Kidney epithelial cell (primary cell): ENCODE measurements around the gene ADAMTS2. TPM values are rescaled to one million over a fixed set of nuclear protein-coding genes. Genes with fewer than 3 reads are reported as not detected.

ENCODE experiments used
- DNase-seq: peaks from one replicate; pipeline ENCODE4 v3.0.0-alpha.2; 2010; ENCODE audit warnings: low read depth
- H3K27me3 ChIP-seq: 2 replicates; pipeline ENCODE4 v1.6.0; 2011; ENCODE audit warnings: low read length; ENCODE audit not compliant: control insufficient read depth, insufficient read depth
- H3K36me3 ChIP-seq: 2 replicates; pipeline ENCODE4 v1.5.1; 2011; ENCODE audit warnings: low read length; ENCODE audit not compliant: control insufficient read depth, insufficient read depth
- H3K4me3 ChIP-seq: 2 replicates; pipeline ENCODE4 v1.5.1; 2011; ENCODE audit warnings: low read depth, mild to moderate bottlenecking, control low read depth, low read length
- total RNA-seq: library from RNA; depleted of rRNA; stranded (reverse); fragments of >200 nt; gene quantifications from 2 replicates; pipeline ENCODE4 v1.2.3, GENCODE V29; 2015
- TF ChIP-seq, protein P1 (sequence below): IDR thresholded peaks from 2 replicates; pipeline ENCODE4 v1.5.1; 2011; ENCODE audit warnings: mild to moderate bottlenecking, moderate library complexity, low read length, control low read depth, inconsistent platforms; ENCODE audit not compliant: insufficient read depth, poor library complexity, severe bottlenecking

Gene ADAMTS2
- total RNA-seq, 1 donor from 2014 or later = 1.8 TPM

GRCh38 chr5:179262126-179262920 is 82.9 kb downstream of the ADAMTS2 start:
- no peak for DNase-seq
- Histone ChIP-seq H3K4me3 (no peak overlapping the region), H3K36me3 (no peaks in the 10 kb centered on the region), H3K27me3 (no peaks in the 10 kb centered on the region)
- TF ChIP-seq, protein P1, sequence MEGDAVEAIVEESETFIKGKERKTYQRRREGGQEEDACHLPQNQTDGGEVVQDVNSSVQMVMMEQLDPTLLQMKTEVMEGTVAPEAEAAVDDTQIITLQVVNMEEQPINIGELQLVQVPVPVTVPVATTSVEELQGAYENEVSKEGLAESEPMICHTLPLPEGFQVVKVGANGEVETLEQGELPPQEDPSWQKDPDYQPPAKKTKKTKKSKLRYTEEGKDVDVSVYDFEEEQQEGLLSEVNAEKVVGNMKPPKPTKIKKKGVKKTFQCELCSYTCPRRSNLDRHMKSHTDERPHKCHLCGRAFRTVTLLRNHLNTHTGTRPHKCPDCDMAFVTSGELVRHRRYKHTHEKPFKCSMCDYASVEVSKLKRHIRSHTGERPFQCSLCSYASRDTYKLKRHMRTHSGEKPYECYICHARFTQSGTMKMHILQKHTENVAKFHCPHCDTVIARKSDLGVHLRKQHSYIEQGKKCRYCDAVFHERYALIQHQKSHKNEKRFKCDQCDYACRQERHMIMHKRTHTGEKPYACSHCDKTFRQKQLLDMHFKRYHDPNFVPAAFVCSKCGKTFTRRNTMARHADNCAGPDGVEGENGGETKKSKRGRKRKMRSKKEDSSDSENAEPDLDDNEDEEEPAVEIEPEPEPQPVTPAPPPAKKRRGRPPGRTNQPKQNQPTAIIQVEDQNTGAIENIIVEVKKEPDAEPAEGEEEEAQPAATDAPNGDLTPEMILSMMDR = no peak

DNA sequence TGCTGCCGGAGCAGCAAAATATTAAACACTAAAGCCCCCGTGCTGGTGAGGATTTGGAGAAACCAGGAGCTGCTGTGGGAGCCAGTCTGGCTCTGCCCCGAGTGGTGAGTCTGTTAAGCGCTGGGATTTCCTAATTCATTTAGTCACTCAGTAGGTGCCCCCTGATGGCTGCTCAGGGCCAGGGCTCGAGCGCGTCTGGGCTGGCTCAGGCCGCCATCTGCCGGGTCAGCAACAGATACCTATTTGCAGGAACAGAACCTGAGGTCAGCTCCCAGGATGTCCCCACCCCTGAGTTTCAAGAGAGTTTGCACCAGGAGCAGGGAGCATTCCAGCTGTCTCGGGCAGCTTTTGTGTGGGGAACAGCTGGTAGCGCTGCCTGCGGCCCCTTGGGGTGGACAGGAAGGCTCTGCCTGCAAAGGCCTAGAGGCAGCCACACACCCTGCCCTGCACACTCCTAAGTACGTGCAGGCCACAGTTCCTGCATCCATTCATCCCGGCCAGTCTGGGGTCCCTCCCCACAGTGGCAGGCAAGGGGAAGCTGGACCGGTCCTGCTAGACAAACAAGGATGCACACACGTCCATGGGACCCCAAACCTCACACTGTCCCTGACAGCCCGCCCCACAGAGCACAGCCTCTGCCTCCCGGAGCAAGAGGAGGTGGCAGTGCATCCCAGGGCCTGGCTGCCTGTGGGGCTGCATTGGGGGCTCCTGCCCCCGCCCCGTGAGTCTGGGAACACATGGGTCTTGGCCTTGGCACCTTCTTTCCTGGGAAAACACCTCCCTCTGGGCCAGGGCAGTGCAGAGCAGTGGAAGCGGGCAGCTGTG is 83.7 kb downstream of the ADAMTS2 start:
- no peak for DNase-seq
- no peaks in the 10 kb centered on the region for H3K27me3 ChIP-seq
- no peak overlapping the region for H3K4me3 ChIP-seq
- no peaks in the 10 kb centered on the region for H3K36me3 ChIP-seq
- TF ChIP-seq, protein P1 = peak; percentile 11

- H3K36me3 ChIP-seq = no peaks in the 10 kb centered on the region
- DNase-seq = no peak
Observed at GRCh38 chr5:179260324-179261070, 84.8 kb downstream of the ADAMTS2 start.

DNA sequence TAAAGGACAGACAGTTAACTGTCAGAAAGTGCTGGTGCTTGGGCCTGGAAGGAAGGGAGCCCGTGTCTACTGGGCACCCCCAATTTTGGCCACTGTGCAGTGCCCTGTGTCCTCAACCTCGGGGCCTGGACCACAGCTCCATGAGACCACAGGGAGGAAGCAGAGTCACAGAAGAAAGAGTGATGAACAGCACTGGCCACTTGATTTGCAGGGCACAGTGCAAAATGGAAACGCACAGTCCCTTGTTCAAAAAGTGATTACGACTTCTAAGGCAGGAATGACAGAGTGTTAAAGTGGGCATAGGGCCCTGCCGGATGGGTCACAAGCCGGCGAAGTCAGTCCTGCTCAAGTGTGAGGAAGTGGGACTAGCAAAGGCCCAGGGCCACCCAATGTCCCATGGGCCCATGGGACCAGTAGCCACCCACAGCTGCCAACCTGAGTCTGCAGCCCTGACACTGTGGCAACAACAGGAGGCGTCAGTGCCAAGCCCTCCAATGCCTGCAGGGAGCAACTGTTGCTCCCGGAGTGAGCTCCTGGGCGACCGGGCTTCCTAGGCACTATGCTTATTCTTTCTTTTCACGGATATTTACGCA is 85.4 kb downstream of the ADAMTS2 start:
- DNase-seq = no peak
- Histone ChIP-seq H3K36me3 (no peaks in the 10 kb centered on the region), H3K27me3 (no peaks in the 10 kb centered on the region), H3K4me3 (no peak overlapping the region)
- TF ChIP-seq, protein P1 = no peak

More at GRCh38 chr5:179260324-179261070, 84.8 kb downstream of the ADAMTS2 start:
- no peaks in the 10 kb centered on the region for H3K27me3 ChIP-seq
- TF ChIP-seq, protein P1 = no peak
- H3K4me3 ChIP-seq = no peak overlapping the region

GRCh38 chr5:179258922-179259730 is 86.1 kb downstream of the ADAMTS2 start:
- no peaks in the 10 kb centered on the region for H3K27me3 ChIP-seq
- no peak for DNase-seq
- no peak overlapping the region for H3K4me3 ChIP-seq
- TF ChIP-seq, protein P1 = no peak
- H3K36me3 ChIP-seq = no peaks in the 10 kb centered on the region
